ENCODE results near the gene TMEM17.

DNA sequence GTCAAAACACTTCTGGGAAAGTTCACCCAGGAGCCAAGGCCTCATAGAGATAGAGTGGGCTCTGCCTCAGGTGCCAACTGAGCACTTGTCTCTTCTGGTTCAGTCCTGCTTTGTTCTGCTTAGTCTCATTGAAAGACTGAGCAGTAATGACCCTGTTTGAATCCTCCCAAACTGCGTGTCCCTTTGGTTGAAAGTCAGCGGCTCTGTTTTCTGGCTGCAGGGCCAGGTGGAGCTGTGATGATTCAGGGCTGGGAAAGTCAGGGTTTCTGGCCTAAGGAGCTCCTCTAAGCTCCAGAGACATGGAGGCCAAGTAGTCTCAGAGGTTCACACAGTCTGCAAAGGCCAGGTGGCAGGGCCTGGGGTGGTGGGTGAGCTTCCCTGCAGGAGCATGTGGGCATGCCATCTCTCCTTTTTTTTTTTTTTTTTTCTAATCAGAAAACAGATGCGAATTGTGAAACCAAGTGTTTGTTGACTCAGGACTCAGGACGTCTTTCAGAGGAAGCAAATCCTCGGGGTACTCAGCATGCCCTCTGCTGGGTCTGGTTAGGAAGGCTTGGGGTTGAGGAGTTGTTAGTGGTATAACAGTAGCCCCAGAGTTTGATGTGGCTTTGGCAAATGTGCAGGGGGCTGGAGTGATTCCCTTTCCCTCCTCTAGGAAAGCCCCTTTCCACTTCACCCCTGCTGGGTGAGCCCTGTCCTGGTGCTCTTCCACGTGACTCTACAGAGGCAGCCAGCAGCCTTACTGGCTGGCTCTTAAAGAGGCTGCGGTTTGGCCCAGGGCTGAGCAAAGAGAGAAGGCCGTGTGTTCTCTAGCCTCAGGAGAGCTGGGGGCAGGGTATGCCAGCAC is 38.3 kb downstream of the TMEM17 start:
- TF ChIP-seq, protein P1, sequence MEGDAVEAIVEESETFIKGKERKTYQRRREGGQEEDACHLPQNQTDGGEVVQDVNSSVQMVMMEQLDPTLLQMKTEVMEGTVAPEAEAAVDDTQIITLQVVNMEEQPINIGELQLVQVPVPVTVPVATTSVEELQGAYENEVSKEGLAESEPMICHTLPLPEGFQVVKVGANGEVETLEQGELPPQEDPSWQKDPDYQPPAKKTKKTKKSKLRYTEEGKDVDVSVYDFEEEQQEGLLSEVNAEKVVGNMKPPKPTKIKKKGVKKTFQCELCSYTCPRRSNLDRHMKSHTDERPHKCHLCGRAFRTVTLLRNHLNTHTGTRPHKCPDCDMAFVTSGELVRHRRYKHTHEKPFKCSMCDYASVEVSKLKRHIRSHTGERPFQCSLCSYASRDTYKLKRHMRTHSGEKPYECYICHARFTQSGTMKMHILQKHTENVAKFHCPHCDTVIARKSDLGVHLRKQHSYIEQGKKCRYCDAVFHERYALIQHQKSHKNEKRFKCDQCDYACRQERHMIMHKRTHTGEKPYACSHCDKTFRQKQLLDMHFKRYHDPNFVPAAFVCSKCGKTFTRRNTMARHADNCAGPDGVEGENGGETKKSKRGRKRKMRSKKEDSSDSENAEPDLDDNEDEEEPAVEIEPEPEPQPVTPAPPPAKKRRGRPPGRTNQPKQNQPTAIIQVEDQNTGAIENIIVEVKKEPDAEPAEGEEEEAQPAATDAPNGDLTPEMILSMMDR (IDR thresholded peaks at IDR 0.05) = peak in 1 of 6 experiments; percentile 14
- TF ChIP-seq POLR2A (IDR thresholded peaks at IDR 0.05) = no peak

Measured in esophagus squamous epithelium (tissue), 4 donors.